Measurements from ENCODE around the gene DUOX1.

Gene DUOX1

DNA sequence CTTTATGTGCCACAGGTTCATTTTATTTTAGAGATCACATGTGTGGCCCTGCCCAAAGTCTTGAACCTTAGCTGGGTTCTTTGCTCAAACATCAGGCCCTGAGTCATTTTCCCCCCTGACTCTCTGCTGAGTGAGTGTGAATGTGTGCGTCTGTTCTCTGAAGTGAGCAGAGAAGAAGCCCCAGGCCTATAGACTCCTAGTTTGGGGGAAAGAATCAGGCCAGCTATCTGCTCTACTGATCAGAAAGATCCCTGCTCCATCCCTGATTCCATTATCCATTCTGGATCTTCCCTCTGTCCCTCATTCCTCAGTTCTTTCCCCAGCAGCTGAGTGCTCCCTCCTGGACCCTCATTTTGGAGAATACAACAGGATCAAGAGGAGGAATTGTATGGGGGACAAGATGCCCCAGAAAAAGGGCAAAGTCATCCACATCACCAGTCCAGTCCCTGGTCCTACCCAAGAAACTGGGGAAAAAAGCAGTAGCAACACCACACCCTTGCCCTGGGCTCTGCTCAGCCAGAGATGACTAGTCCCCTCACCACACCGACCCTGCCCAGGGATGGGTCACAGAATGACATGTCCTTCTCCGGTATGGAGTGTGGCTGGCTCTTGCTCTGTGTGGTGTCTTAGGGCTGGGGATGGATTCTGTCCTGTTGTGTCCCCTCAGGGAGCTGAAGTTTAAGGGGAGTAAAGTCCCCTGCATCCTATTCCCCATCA is 3.2 kb downstream of the DUOX1 start:
- TF ChIP-seq, protein P1, sequence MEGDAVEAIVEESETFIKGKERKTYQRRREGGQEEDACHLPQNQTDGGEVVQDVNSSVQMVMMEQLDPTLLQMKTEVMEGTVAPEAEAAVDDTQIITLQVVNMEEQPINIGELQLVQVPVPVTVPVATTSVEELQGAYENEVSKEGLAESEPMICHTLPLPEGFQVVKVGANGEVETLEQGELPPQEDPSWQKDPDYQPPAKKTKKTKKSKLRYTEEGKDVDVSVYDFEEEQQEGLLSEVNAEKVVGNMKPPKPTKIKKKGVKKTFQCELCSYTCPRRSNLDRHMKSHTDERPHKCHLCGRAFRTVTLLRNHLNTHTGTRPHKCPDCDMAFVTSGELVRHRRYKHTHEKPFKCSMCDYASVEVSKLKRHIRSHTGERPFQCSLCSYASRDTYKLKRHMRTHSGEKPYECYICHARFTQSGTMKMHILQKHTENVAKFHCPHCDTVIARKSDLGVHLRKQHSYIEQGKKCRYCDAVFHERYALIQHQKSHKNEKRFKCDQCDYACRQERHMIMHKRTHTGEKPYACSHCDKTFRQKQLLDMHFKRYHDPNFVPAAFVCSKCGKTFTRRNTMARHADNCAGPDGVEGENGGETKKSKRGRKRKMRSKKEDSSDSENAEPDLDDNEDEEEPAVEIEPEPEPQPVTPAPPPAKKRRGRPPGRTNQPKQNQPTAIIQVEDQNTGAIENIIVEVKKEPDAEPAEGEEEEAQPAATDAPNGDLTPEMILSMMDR (IDR thresholded peaks at IDR 0.05) = no peak

DNA sequence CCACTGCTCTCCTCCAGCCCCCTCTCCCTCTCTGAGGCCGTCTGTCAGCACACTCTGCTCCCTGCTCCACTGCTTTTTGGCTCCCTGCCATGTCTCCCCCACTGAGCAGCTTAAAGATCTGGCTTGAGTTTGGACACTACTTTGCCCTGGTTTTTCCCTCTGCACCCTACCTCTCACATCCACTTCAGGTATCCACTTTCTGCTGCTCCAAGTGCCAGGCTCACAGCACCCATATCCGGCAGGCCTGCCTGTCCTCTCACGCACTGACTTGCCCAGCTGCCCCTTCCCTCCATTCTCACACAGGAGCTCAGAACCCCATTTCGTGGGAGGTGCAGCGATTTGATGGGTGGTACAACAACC is 3.7 kb downstream of the DUOX1 start:
- TF ChIP-seq, protein P1 (IDR thresholded peaks at IDR 0.05) = no peak

DNA sequence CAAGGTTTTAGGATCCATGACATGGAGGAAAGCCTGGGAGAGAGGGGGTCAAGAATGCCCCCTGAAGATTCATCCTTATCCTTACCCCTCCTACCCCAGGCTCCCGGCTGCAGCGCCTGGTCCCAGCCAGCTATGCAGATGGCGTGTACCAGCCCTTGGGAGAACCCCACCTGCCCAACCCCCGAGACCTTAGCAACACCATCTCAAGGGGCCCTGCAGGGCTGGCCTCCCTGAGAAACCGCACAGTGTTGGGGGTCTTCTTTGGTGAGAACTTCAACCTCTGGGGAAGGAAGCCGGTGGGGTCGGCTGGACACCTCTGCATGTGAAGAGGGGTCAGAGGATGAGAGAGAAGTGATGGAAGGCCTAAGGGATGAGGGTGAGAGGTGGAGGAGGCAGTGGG is 4.3 kb downstream of the DUOX1 start:
- TF ChIP-seq, protein P1 (IDR thresholded peaks at IDR 0.05) = no peak

DNA sequence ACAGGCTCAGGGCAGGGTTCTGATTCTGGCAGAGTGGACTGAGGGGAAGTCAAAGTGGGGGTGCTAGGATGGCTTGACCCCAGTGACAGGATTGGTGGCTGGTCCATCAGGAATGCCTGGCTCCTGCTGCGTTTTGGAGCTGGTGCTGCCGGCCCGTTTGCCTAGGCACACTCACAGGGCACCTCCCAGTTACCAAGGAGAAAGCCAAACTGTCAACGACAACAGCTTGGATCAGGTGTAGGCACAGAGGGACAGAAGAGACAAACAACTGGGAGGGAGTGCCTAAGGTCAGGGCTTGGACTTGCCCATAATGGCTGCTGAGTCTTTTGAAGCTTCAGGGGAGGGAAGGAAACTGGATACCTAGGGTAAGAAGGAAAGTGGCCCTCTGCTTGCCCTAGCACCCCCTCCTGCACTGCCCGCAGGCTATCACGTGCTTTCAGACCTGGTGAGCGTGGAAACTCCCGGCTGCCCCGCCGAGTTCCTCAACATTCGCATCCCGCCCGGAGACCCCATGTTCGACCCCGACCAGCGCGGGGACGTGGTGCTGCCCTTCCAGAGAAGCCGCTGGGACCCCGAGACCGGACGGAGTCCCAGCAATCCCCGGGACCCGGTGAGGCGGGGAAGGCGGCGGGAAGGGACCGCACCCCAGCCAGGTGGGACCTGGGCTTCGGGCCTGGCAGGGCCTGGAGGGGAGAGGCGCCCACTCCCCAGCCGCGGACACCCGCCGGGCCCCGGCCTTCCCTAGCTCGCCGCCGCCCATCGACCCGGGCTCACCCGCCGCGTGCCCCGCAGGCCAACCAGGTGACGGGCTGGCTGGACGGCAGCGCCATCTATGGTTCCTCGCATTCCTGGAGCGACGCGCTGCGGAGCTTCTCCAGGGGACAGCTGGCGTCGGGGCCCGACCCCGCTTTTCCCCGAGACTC is 5.1 kb downstream of the DUOX1 start:
- TF ChIP-seq, protein P1 (IDR thresholded peaks at IDR 0.05) = no peak

DNA sequence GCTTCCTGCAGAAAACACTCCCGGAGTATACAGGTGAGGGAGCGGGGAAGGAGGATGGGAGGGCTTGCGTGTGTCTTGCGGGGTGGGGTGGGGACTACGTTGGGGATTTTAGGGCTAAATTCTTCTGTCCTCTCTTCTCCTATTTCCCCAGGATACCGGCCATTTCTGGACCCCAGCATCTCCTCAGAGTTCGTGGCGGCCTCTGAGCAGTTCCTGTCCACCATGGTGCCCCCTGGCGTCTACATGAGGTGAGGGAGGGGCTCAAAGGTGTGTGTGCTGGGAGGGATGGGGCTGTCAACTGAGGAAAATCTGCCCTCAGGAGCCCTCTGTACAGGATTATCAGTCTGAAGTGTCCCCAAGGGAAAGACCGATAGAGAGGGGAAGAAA is 6.6 kb downstream of the DUOX1 start:
- TF ChIP-seq, protein P1 (IDR thresholded peaks at IDR 0.05) = no peak

DNA sequence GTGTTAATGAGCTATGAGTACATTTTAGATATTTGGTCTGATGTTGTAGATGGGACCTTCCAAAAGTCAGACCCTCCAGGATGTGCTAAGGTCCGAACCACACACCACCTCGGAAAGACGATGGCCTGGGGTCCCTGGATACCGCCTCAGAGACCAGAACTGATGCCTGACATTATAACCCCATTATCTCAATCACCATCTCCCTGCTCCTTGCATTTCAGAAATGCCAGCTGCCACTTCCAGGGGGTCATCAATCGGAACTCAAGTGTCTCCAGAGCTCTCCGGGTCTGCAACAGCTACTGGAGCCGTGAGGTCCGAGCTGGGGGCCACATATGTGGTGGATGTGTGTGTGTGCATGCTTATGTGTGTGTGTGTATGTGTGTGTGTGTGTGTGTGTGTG is 7.9 kb downstream of the DUOX1 start:
- TF ChIP-seq, protein P1 (IDR thresholded peaks at IDR 0.05) = no peak

DNA sequence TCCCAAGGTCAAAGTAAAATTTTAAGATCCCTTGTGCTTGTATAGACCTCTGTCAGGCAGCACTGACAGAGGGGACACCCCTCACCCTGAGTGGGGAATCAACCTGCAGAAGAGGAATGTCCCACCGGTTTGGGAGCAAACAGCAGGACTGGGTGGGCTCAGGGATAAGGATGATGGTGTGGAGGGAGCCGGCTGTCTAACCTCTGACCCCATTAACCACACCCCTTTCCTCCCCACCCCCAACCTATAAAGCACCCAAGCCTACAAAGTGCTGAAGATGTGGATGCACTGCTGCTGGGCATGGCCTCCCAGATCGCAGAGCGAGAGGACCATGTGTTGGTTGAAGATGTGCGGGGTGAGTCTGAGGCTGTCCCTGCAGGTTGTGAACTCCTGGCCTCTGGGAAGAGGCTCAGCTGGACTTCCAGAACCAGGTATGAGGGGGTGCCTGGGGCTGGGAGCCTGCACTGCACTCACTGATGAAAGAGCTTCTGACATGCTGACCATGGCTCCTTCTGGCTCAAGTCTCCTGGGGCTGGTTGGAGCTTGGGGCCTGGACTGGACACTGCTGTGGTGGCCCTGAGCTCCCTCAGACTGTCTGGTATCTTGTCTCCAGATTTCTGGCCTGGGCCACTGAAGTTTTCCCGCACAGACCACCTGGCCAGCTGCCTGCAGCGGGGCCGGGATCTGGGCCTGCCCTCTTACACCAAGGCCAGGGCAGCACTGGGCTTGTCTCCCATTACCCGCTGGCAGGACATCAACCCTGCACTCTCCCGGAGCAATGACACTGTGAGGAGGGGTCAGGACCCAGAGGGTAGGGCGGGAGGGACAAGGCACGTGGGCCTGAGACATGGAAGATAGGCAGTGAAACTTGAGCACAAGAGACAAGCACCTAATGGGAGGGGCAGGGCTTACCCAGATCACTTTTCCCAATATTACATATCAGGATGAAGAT is 9.3 kb downstream of the DUOX1 start:
- TF ChIP-seq, protein P1 (IDR thresholded peaks at IDR 0.05) = no peak

Measured in LNCAP (cell line).